Measurements from ENCODE around the gene PHF21A. TPM values are rescaled to one million over a fixed set of nuclear protein-coding genes. Genes with fewer than 3 reads are reported as not detected.

The PHF21A gene
- total and polyA plus RNA-seq, 2 of the 8 experiments (the other 6 are each of a cell fraction or from before 2014, with no cell fraction given) = 17.6 to 40.3 TPM

GRCh38 chr11:45983471-45983845 lies 137.8 kb downstream of the PHF21A start:
- DNase-seq (ENCODE audit: low read depth in 1 of 2, low spot score in 2 of 2) (no peak), FAIRE-seq (peak; percentile 45)
- Histone ChIP-seq H2BK20ac (ENCODE audit: low read length) (no peak overlapping the region), H4K20me1 (replicated peaks in 1 of 2; ENCODE audit: control insufficient read depth in 1 of 2, insufficient read depth in 2 of 2, low read length in 2 of 2) (no peaks in the 10 kb centered on the region), H3K4me2 (ENCODE audit: insufficient read depth in 1 of 2, low read depth in 2 of 2, low read length in 2 of 2) (peak overlapping the region; percentile 39 to 62), H4K5ac (ENCODE audit: insufficient read length, low read depth, low read length) (no peak overlapping the region), H3K23me2 (ENCODE audit: low read depth, low read length) (no peaks in the 10 kb centered on the region; the same call in 1 of the 2 replicates), H3K36me3 (ENCODE audit: control insufficient read depth in 2 of 4, insufficient read depth in 4 of 4, low read length in 3 of 4) (peaks cover 0 to 13% (median 3%) of the 10 kb centered on the region in 4 experiments; a peak in 4 of 8 replicates), H3K23ac (ENCODE audit: insufficient read length) (no peak overlapping the region), H3K56ac (replicated peaks; ENCODE audit: insufficient read length, low read depth, low read length) (no peak overlapping the region), H2BK15ac (ENCODE audit: low read length) (no peak overlapping the region), H3K4me3 (ENCODE audit: extremely low read depth in 1 of 4, insufficient read depth in 2 of 4, low read depth in 3 of 4, low read length in 4 of 4) (peak overlapping the region in 1 of 4 experiments; percentile 23; a peak in 1 of 8 replicates), H3K18ac (ENCODE audit: extremely low read depth, low read length) (no peak overlapping the region; the same call in 1 of the 2 replicates), H2AFZ (ENCODE audit: low read length) (no peak overlapping the region), H3K9ac (replicated peaks in 1 of 4; ENCODE audit: extremely low read depth in 1 of 4, low read depth in 3 of 4, low read length in 3 of 4) (peak overlapping the region in 1 of 4 experiments; percentile 16; a peak in 2 of 7 replicates), H3K27ac (ENCODE audit: low read depth, low read length) (peak overlapping the region; percentile 58), H3K4ac (replicated peaks; ENCODE audit: insufficient read length, low read depth, low read length) (no peak overlapping the region), H3K14ac (ENCODE audit: insufficient read length) (no peak overlapping the region), H3K9me3 (ENCODE audit: insufficient read depth in 2 of 2, low read depth in 1 of 2, low read length in 1 of 2) (no peaks in the 10 kb centered on the region), H2BK5ac (ENCODE audit: low read depth, low read length) (0 out of 2 replicates have a peak overlapping the region, but pooled peaks have one; percentile 3), H3K79me2 (ENCODE audit: control insufficient read depth in 1 of 2, insufficient read depth in 2 of 2, low read length in 2 of 2) (peaks cover 0 to 24% of the 10 kb centered on the region in 2 experiments; a peak in 2 of 4 replicates), H2BK12ac (ENCODE audit: low read depth, low read length) (peak overlapping the region; percentile 56; the same call in 1 of the 2 replicates), H2AK5ac (ENCODE audit: low read depth, low read length) (no peak overlapping the region; the same call in 1 of the 2 replicates), H3K4me1 (replicated peaks in 1 of 4; ENCODE audit: control insufficient read depth in 3 of 4, insufficient read depth in 4 of 4, low read length in 3 of 4) (peaks cover 5 to 10% (median 9%) of the 10 kb centered on the region in 4 experiments; a peak in 5 of 7 replicates), H2BK120ac (replicated peaks; ENCODE audit: low read depth, low read length) (no peak overlapping the region), H3K27me3 (replicated peaks in 1 of 4; ENCODE audit: control insufficient read depth in 3 of 4, extremely low read depth in 1 of 4, insufficient read depth in 3 of 4, low read length in 3 of 4) (no peaks in the 10 kb centered on the region), H3K79me1 (ENCODE audit: low read depth, low read length) (no peaks in the 10 kb centered on the region), H4K91ac (replicated peaks; ENCODE audit: insufficient read length, low read length) (no peak overlapping the region), H4K8ac (ENCODE audit: extremely low read depth, insufficient read depth, low read length) (no peak overlapping the region)
- POLR2A ChIA-PET (ENCODE audit: partially characterized antibody) = interaction anchor here (0.6 to 3.7 kb wide), 21 partner anchors 9 to 497 kb away, joined by 3 to 74 read pairs (median 4); partner anchors contain the start of genes LARGE2 and PHF21A
- WGBS, 2 experiments (ENCODE audit: extremely low coverage in 1 of 2, insufficient coverage in 1 of 2, insufficient read length in 1 of 2, insufficient replicate concordance in 2 of 2, low coverage in 1 of 2, low lambda C conversion rate in 2 of 2, missing lambda C conversion rate in 1 of 2) = 89% methylated on average over 4 of the region's 4 CpGs; no CpG with 5 or more reads in 1 of the 2 experiments
- CTCF ChIA-PET (ENCODE audit: partially characterized antibody) = interaction anchor here (0.7 to 9.5 kb wide), 12 partner anchors 9 to 164 kb away, joined by 3 to 84 read pairs (median 5); no protein-coding TSS in a partner anchor
- TF ChIP-seq TAF1 (IDR thresholded peaks at IDR 0.05; ENCODE audit: low read depth, low read length) (0 out of 2 replicates have a peak, but pooled peaks have one; percentile 12), POLR2A (IDR thresholded peaks at IDR 0.05; ENCODE audit: control extremely low read depth in 1 of 2, low read depth in 2 of 2, low read length in 2 of 2) (peak in 1 of 2 experiments; percentile 52; a peak in 2 of 3 replicates), BCL11A (IDR thresholded peaks at IDR 0.05; ENCODE audit: low read depth in 2 of 2, low read length in 2 of 2) (no peak), SUZ12 (IDR thresholded peaks at IDR 0.05; ENCODE audit: low read length) (no peak)
